ENCODE results near the gene EPN2.
A peak's percentile ranks its signal among the peaks of the same experiment; 100 is the strongest.

Gene EPN2

DNA sequence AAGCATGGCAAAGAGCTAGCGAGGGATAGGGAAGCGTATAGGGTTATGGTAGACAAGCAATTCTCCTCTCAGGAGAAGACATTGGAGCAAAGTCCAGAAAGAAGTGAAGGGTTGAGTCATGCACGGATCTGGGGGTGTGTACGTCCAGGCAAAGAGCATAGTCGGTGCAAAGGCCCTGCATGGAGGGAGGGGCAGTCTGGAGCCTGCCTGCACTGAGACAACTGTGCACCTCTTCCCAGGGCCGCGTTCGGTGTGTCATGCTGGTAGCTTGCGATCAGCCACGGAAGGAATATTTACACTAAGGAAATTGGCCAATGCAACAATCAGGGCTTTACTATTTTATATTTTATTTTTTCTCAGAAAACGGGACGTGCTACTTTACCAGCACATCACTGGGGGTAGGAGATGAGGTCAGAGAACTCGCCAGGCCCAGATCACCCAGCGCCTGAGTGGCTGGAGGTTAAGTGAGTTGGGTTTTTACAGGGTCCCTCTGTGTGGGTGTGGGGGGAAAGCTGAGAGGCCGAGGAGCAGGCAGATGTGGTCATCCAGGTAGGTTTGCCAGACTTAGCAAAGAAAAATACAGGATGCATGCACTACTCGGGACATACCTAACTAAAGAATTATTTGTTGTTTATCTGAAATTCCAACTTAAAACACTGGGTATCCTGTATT, 132.1 kb downstream of the EPN2 start:
- DNase-seq = no peak

- DNase-seq = no peak
Observed at GRCh38 chr17:19369846-19370492, 132.8 kb downstream of the EPN2 start.

DNA sequence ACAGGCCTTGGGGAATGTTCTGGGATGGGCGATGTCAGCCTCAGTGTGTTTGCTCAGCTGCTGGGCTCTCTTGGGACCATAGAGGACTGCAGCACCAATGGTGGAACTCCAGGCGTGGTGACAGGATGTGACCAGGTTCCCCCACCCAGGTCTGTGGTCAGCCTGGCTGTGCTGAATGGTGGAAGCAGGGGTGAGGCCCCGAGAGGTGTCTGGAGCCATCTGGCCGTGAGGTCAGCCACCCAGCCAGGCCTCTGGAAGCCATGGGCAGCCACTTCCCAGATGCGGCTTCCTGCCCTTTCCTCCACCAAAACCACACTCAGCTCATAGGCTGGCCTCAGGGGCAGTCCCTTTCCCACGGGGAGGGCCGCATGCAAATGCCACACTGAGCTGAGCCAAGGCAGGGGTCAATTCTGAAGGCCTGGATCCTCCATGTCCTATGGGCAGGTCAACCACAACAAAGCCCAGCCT, 133.4 kb downstream of the EPN2 start:
- DNase-seq = no peak

GRCh38 chr17:19371259-19372010, 134.3 kb downstream of the EPN2 start:
- no peak for DNase-seq

DNA sequence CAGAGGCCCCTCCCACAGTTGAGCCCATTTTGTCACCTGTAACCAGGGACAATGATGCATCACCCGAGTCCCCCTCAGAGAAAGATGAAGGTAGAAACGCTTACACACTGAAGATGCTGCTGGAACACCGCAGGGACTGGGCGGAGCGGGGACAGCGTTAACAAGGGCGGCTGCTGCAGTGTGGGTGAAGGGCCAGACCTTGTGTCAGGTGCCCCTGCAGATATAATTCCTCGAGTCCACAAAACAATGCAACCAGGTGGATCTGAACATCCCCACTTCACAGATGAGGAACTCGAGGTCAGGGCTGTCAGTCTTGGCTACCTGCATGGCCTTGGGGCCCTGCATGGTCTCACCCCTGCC, 134.8 kb downstream of the EPN2 start:
- DNase-seq = no peak

GRCh38 chr17:19372439-19372838, 135.3 kb downstream of the EPN2 start:
- no peak for DNase-seq

DNA sequence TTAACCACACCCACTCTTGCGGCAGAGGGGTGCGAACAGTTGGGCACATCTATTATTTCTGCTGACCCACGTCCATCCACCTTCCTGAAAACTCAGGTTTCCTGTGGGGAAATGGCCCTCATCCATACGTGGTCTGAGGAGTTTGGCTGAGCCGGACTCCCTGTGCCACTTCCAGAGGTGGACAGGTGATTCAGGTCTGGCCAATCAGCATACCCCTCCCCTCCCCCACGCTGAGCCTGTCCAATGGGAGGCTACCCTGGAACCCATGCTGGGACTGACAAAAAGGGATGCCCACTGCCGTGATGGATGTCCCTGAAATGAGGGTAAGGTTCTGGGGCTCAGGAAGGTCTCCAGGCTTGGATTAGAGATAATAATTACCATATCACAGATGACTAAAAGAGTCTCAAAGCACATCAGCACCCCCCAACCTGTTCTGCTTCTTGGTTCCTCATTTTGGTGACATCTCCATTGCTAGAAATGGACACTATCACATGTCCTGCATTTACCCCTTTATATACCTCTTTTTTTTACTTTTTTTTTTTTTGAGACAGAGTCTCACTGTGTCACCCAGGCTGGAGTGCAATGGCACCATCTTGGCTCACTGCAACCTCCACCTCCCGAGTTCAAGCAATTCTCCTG, 135.8 kb downstream of the EPN2 start:
- DNase-seq = no peak

GRCh38 chr17:19374136-19374535, 137.0 kb downstream of the EPN2 start:
- no peak for DNase-seq

GRCh38 chr17:19375732-19376131, 138.6 kb downstream of the EPN2 start:
- no peak for DNase-seq

GRCh38 chr17:19376811-19377210, 139.6 kb downstream of the EPN2 start:
- DNase-seq = no peak

DNA sequence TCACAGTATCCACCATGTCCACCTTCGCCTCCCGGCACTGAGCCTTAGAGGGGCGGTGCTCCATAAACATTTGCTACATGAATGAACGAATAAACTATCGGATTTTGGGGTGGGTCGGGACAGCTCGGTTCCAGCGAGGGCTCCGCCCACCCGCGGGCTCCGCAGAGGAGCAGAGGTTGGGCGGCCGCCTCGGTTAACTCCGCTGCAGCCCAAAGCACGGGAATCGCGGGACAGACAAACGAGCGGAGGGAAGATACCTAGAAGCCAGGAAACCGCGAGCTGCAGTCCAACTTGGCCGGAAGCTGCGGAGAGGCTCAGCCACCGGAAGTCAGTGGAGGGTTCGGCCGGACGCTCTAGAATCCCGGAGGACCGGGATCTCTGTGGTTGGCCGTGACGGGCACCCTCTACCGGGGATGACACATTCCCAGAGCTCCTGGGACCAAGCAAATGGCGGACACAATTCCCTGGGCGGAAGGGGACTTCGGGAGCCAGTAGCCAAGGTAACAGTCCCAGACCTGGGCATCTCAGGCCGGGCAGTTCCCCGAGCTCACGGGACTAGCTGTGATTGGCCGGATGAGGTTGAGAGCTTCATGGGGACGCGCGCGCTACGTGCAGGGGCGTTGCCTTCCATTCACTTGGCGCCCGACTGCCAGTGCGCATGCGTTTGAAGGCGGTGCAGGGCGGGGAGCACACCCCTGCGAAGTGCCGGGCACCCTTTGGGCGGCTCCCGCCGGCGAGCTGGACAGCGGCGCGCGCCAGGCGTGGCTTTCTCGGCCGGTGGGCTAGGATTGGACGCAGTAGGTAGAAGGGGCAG, 140.6 kb downstream of the EPN2 start:
- DNase-seq = peak; percentile 99

DNA sequence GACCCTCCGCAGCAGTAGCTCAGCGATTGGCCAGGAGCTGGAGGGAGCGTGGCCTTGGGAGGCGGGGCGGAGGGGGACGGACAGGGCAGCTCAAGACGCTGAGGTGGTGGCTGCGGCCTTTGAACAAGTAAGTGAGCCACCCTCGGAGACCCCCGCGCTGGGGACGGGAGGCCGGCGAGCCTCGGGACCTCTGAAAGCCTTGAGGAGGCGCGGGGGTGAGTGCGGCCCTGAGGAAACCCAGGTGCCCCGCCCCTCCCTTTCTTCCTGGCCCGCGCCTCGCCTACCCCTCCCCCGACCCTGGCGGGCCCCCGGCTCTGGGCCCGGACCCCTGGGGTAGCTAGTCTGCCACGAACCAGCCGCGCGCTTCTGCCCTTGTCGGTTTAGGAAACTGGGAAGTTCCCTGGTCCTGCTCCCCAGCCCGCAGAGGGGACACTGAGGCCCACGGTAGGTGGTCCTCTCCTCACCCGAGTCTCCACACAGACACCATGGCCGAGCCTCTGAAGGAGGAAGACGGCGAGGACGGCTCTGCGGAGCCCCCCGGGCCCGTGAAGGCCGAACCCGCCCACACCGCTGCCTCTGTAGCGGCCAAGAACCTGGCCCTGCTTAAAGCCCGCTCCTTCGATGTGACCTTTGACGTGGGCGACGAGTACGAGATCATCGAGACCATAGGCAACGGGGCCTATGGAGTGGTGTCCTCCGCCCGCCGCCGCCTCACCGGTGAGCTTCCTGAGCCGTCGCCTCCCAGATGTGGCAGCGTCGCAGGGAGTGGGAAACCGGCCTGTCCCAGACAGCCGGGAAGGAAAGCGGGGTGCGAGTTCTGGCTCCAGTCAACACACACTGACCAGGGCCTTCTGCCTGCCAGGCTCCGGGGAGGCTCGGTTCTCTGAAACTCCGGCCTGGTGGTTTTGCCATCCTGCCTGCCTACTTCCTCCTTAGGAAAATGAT, 141.5 kb downstream of the EPN2 start, which contains the start of gene MAPK7:
Gene MAPK7 (plus strand): TSS at position 83 of the 945 bp plus-strand sequence. CDS start 403 bp downstream, at position 486.
- no peak for DNase-seq

DNA sequence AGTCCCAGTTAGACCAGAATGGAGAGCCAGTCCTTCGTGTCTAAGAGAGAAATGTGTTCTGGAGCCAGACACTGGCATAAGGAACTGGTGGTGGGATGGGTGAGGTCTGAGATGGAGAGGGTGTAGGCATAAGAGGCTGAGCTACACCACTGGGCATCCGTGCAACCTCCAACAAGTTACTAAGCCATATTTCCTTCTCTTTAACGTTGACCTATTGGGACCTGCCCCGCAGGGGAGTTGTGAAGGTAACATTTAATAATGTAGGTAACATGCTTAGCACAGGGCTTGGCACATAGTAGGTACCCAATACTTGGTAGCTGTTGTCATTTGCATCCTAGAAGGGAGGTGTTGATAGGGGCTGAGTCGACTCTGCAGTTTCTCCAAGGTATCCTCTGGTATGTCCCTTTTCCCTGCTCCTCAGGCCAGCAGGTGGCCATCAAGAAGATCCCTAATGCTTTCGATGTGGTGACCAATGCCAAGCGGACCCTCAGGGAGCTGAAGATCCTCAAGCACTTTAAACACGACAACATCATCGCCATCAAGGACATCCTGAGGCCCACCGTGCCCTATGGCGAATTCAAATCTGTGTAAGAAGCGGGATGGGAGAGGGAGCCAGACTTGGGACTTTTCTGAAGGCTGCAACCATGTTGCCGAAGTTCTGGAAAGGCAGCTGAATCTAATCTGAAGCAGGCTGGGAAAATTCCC, 142.3 kb downstream of the EPN2 start:
- no peak for DNase-seq

DNA sequence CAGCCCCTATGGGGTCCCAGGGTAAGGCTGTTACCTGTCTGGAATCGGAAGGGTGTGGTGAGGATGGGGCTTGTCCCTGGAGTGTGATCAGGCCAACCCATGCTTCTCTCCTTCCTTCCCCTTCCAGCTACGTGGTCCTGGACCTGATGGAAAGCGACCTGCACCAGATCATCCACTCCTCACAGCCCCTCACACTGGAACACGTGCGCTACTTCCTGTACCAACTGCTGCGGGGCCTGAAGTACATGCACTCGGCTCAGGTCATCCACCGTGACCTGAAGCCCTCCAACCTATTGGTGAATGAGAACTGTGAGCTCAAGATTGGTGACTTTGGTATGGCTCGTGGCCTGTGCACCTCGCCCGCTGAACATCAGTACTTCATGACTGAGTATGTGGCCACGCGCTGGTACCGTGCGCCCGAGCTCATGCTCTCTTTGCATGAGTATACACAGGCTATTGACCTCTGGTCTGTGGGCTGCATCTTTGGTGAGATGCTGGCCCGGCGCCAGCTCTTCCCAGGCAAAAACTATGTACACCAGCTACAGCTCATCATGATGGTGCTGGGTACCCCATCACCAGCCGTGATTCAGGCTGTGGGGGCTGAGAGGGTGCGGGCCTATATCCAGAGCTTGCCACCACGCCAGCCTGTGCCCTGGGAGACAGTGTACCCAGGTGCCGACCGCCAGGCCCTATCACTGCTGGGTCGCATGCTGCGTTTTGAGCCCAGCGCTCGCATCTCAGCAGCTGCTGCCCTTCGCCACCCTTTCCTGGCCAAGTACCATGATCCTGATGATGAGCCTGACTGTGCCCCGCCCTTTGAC, 143.5 kb downstream of the EPN2 start:
- DNase-seq = no peak

- DNase-seq = no peak
Observed at GRCh38 chr17:19381361-19381740, 144.2 kb downstream of the EPN2 start.

- no peak for DNase-seq
Observed at GRCh38 chr17:19381741-19382444, 144.7 kb downstream of the EPN2 start.

- no peak for DNase-seq
Observed at GRCh38 chr17:19382531-19383444, 145.6 kb downstream of the EPN2 start.
